C4-2B (cell line): ENCODE results near the gene GYPC.

ENCODE experiments used
- H3K27ac ChIP-seq: fragments of 450-650 bp; 2 replicates; pipeline ENCODE4 v1.5.1; 2017
- ZFX ChIP-seq: fragments of 450-650 bp; IDR thresholded peaks from 2 replicates; pipeline ENCODE4 v1.6.1; 2017
- TF ChIP-seq, protein P1 (sequence below): fragments of 450-650 bp; conservative IDR thresholded peaks from 2 replicates; pipeline ENCODE4 v1.5.1; 2017; ENCODE audit warnings: mild to moderate bottlenecking

The GYPC gene

DNA sequence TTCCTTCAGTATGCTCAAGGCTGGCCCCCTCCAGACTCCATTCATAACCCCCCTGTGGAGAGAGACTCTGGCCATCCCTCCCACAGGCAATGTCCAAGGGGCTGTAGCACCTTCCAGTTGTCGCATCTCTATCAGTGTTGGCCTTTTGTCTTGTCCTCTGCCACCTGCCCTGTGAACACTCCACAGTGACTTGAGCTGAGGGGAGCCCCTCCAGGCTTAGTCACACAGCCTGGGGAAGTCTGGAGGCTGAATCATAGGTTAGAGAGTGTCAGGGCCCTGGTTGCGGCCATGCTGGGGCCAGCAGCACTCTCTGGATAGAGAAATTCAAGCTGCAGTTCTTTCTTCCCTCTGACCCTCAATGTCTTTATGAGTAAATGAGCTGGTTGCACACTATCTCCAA is 64.7 kb downstream of the GYPC start:
- TF ChIP-seq, protein P1, sequence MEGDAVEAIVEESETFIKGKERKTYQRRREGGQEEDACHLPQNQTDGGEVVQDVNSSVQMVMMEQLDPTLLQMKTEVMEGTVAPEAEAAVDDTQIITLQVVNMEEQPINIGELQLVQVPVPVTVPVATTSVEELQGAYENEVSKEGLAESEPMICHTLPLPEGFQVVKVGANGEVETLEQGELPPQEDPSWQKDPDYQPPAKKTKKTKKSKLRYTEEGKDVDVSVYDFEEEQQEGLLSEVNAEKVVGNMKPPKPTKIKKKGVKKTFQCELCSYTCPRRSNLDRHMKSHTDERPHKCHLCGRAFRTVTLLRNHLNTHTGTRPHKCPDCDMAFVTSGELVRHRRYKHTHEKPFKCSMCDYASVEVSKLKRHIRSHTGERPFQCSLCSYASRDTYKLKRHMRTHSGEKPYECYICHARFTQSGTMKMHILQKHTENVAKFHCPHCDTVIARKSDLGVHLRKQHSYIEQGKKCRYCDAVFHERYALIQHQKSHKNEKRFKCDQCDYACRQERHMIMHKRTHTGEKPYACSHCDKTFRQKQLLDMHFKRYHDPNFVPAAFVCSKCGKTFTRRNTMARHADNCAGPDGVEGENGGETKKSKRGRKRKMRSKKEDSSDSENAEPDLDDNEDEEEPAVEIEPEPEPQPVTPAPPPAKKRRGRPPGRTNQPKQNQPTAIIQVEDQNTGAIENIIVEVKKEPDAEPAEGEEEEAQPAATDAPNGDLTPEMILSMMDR = no peak
- no peak for TF ChIP-seq ZFX

DNA sequence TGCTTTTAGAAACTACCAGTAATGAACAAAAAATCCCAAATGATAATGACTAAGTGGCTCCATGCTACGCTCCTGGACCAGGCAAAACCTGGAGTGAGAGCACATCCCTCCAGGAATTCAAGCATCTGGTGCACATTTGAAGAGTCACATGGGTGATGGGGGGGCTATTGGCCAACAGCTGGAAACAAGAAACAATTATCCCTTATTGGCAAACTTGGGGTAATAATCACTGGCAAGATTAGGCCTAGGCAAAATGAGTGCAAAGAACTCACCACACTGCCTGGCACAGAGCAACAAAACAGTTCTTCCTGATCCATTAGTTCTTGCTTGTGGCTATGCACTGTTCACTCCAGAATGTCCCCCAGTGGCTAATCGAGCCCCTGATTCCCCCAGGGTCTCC is 66.1 kb downstream of the GYPC start:
- no peak overlapping the region for H3K27ac ChIP-seq
- TF ChIP-seq, protein P1 = no peak
- TF ChIP-seq ZFX = no peak

More for the DNA sequence above, 64.7 kb downstream of the GYPC start:
- no peak overlapping the region for H3K27ac ChIP-seq

DNA sequence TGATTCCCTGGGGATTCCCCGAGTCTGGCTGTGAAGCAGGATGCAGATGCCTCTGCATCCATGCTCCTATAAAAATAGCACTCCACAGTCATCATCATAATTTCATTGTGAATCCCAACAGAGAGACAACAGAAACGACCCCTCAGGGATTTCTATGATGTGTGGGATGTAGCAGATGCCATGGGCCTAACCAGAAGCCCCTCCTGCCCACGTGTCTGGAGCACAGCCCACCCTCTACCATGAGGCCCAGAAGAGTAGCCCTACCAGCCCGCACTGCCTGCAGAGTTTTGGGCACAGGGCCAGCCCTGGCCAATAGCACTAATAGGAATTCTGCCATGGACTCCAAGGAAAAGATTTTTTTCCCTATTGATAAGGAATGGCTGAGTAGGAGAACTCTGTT is 66.6 kb downstream of the GYPC start:
- TF ChIP-seq ZFX = no peak
- TF ChIP-seq, protein P1 = no peak
- no peak overlapping the region for H3K27ac ChIP-seq

DNA sequence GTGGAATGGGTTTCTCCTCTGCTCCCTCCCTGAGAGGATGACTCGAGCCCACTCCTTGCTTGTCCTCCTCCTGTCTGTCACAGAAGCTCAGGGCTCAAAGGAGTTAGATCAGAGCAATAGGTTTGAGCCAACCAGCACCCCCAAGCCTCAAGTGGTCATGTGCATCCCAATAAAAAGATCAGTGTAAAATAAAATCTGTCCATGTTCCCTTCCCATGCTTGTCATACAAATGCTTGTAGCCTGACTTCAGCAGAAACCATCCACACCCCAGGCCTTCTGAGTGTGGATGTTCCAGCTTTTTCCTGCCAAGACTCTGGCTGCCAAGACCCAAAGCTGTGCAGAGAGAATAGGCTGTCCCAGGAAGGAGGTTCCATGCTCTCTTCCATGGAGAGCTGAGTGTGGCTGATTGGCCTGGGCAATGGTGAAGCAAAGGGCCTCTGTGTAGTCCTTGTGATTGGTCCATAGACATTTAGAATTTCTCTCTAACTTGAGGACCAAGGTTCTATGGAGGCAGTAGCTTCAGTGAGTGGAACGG is 67.4 kb downstream of the GYPC start:
- no peak overlapping the region for H3K27ac ChIP-seq
- TF ChIP-seq ZFX = no peak
- TF ChIP-seq, protein P1 = no peak

DNA sequence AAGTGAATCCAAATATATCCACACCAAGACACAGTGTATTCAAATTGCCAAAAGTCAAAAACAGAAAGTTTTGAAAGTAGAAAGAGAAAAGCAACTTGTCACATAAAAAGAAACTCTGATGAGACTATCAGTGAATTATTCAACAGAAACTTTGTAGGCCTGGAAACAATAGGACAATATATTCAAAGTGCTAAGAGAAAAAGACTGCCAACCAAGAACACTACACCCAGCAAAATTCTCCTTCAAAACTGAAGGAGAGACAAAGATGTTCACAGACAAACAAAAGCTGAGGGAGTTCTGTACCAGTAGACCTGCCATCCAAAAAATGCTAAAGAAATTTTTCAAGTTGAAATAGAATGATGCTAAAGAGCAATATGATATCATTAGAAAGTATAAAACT is 69.6 kb downstream of the GYPC start:
- TF ChIP-seq ZFX = no peak
- TF ChIP-seq, protein P1 = no peak
- H3K27ac ChIP-seq = no peak overlapping the region

DNA sequence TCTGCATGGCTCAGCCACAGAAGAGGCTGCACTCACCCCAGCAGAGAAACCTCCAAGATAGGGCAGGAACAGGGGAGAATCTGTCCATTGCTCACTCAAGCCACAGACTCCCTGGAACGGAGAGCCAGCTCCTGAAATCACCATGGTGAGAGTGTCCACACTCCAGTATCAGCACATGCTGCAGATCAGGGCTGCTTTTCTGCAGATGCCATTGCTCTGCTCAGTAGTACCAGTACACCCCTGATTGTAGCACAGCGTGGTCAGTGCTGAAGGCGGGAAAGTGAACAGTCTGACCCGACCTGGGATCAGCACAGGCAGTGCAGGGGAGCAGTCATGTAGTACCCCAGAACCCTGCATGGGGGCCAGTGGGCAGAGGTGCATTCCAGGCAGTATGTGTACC is 73.9 kb downstream of the GYPC start:
- no peak overlapping the region for H3K27ac ChIP-seq
- no peak for TF ChIP-seq ZFX
- TF ChIP-seq, protein P1 = no peak

DNA sequence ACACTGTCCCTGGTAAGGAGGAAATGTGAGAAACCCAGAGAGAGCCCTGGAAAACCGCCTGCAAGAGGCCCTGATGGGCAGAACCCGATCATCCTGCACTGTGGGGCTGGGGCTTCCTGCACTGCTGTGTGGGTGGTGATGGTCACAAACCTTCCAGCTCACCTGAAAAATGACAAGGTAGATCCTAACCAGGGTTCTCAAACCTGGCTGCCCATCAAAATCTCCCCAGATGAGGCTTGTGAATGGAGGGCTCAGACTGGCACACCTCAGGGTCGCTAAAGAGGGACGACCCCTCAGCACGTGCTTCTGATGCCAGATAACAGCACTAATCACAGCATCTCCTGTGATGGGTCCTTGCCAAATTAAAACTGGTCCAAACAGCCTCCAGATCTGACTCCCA is 74.7 kb downstream of the GYPC start:
- H3K27ac ChIP-seq = no peak overlapping the region
- no peak for TF ChIP-seq ZFX
- TF ChIP-seq, protein P1 = no peak
